ENCODE results near the gene DOCK1.

Gene DOCK1

GRCh38 chr10:127354255-127354654, 449.0 kb downstream of the DOCK1 start:
- no peaks in the 10 kb centered on the region for H3K9me3 ChIP-seq (ENCODE audit: insufficient read depth, low read depth, low read length)
- no peaks in the 10 kb centered on the region; the same call in 1 of the 2 replicates for H3K4me1 ChIP-seq (ENCODE audit: insufficient read depth, low read length)
- H3K27ac ChIP-seq (ENCODE audit: low read length), result no peak overlapping the region
- no peak overlapping the region for H3K4me3 ChIP-seq (ENCODE audit: low read length)
- H3K27me3 ChIP-seq (ENCODE audit: insufficient read depth, low read length), result no peaks in the 10 kb centered on the region
- no peaks in the 10 kb centered on the region for H3K36me3 ChIP-seq (ENCODE audit: insufficient read depth, low read depth, low read length)
- H3K9ac ChIP-seq (ENCODE audit: low read depth, low read length), result no peak overlapping the region

GRCh38 chr10:127354992-127355391, 449.8 kb downstream of the DOCK1 start:
- Histone ChIP-seq H3K9ac (ENCODE audit: low read depth, low read length) (no peak overlapping the region), H3K27ac (ENCODE audit: low read length) (no peak overlapping the region), H3K4me1 (ENCODE audit: insufficient read depth, low read length) (no peaks in the 10 kb centered on the region; the same call in 1 of the 2 replicates), H3K9me3 (ENCODE audit: insufficient read depth, low read depth, low read length) (no peaks in the 10 kb centered on the region), H3K36me3 (ENCODE audit: insufficient read depth, low read depth, low read length) (no peaks in the 10 kb centered on the region), H3K27me3 (ENCODE audit: insufficient read depth, low read length) (no peaks in the 10 kb centered on the region), H3K4me3 (ENCODE audit: low read length) (no peak overlapping the region)

- Histone ChIP-seq H3K36me3 (ENCODE audit: insufficient read depth, low read depth, low read length) (no peaks in the 10 kb centered on the region), H3K4me1 (ENCODE audit: insufficient read depth, low read length) (no peaks in the 10 kb centered on the region; the same call in 1 of the 2 replicates), H3K4me3 (ENCODE audit: low read length) (no peak overlapping the region), H3K27me3 (ENCODE audit: insufficient read depth, low read length) (no peaks in the 10 kb centered on the region), H3K9ac (ENCODE audit: low read depth, low read length) (no peak overlapping the region), H3K27ac (ENCODE audit: low read length) (no peak overlapping the region), H3K9me3 (ENCODE audit: insufficient read depth, low read depth, low read length) (no peaks in the 10 kb centered on the region)
These were observed 451.1 kb downstream of the DOCK1 start for GRCh38 chr10:127356360-127356759.

- Histone ChIP-seq H3K27me3 (ENCODE audit: insufficient read depth, low read length) (no peaks in the 10 kb centered on the region), H3K9me3 (ENCODE audit: insufficient read depth, low read depth, low read length) (no peaks in the 10 kb centered on the region), H3K27ac (ENCODE audit: low read length) (no peak overlapping the region), H3K9ac (ENCODE audit: low read depth, low read length) (no peak overlapping the region), H3K4me3 (ENCODE audit: low read length) (no peak overlapping the region), H3K4me1 (ENCODE audit: insufficient read depth, low read length) (no peaks in the 10 kb centered on the region; the same call in 1 of the 2 replicates), H3K36me3 (ENCODE audit: insufficient read depth, low read depth, low read length) (no peaks in the 10 kb centered on the region)
These were observed 452.0 kb downstream of the DOCK1 start for GRCh38 chr10:127357265-127357664.

- H3K9ac ChIP-seq (ENCODE audit: low read depth, low read length), result no peak overlapping the region
- H3K36me3 ChIP-seq (ENCODE audit: insufficient read depth, low read depth, low read length), result 0 out of 2 replicates have a peak, but pooled peaks cover 6% of the 10 kb centered on the region
- H3K27me3 ChIP-seq (ENCODE audit: insufficient read depth, low read length), result no peaks in the 10 kb centered on the region
- no peak overlapping the region for H3K4me3 ChIP-seq (ENCODE audit: low read length)
- no peaks in the 10 kb centered on the region for H3K9me3 ChIP-seq (ENCODE audit: insufficient read depth, low read depth, low read length)
- no peak overlapping the region for H3K27ac ChIP-seq (ENCODE audit: low read length)
- H3K4me1 ChIP-seq (ENCODE audit: insufficient read depth, low read length), result no peaks in the 10 kb centered on the region; the same call in 1 of the 2 replicates
These were observed 453.1 kb downstream of the DOCK1 start for GRCh38 chr10:127358337-127358736.

GRCh38 chr10:127364034-127364433, 458.8 kb downstream of the DOCK1 start:
- Histone ChIP-seq H3K9me3 (ENCODE audit: insufficient read depth, low read depth, low read length) (no peaks in the 10 kb centered on the region), H3K27ac (ENCODE audit: low read length) (no peak overlapping the region), H3K4me3 (ENCODE audit: low read length) (no peak overlapping the region), H3K4me1 (ENCODE audit: insufficient read depth, low read length) (no peaks in the 10 kb centered on the region), H3K27me3 (ENCODE audit: insufficient read depth, low read length) (no peaks in the 10 kb centered on the region), H3K36me3 (ENCODE audit: insufficient read depth, low read depth, low read length) (0 out of 2 replicates have a peak, but pooled peaks cover 6% of the 10 kb centered on the region), H3K9ac (ENCODE audit: low read depth, low read length) (no peak overlapping the region)

- Histone ChIP-seq H3K4me1 (ENCODE audit: insufficient read depth, low read length) (no peaks in the 10 kb centered on the region), H3K36me3 (ENCODE audit: insufficient read depth, low read depth, low read length) (no peaks in the 10 kb centered on the region), H3K4me3 (ENCODE audit: low read length) (no peak overlapping the region), H3K27ac (ENCODE audit: low read length) (no peak overlapping the region), H3K27me3 (ENCODE audit: insufficient read depth, low read length) (no peaks in the 10 kb centered on the region), H3K9ac (ENCODE audit: low read depth, low read length) (no peak overlapping the region), H3K9me3 (ENCODE audit: insufficient read depth, low read depth, low read length) (no peaks in the 10 kb centered on the region)
These were observed 462.9 kb downstream of the DOCK1 start for GRCh38 chr10:127368101-127368500.

- H3K27ac ChIP-seq (ENCODE audit: low read length), result no peak overlapping the region
- H3K9ac ChIP-seq (ENCODE audit: low read depth, low read length), result no peak overlapping the region
- no peak overlapping the region for H3K4me3 ChIP-seq (ENCODE audit: low read length)
- peaks cover 4% of the 10 kb centered on the region; the same call in 1 of the 2 replicates for H3K36me3 ChIP-seq (ENCODE audit: insufficient read depth, low read depth, low read length)
- no peaks in the 10 kb centered on the region for H3K4me1 ChIP-seq (ENCODE audit: insufficient read depth, low read length)
- H3K27me3 ChIP-seq (ENCODE audit: insufficient read depth, low read length), result no peaks in the 10 kb centered on the region
- no peaks in the 10 kb centered on the region for H3K9me3 ChIP-seq (ENCODE audit: insufficient read depth, low read depth, low read length)
These were observed 463.7 kb downstream of the DOCK1 start for GRCh38 chr10:127368929-127369328.

GRCh38 chr10:127370601-127371000, 465.4 kb downstream of the DOCK1 start:
- Histone ChIP-seq H3K27ac (ENCODE audit: low read length) (no peak overlapping the region), H3K36me3 (ENCODE audit: insufficient read depth, low read depth, low read length) (peaks cover 13% of the 10 kb centered on the region), H3K27me3 (ENCODE audit: insufficient read depth, low read length) (no peaks in the 10 kb centered on the region), H3K4me3 (ENCODE audit: low read length) (no peak overlapping the region), H3K4me1 (ENCODE audit: insufficient read depth, low read length) (no peaks in the 10 kb centered on the region), H3K9ac (ENCODE audit: low read depth, low read length) (no peak overlapping the region), H3K9me3 (ENCODE audit: insufficient read depth, low read depth, low read length) (no peaks in the 10 kb centered on the region)

GRCh38 chr10:127372361-127372760, 467.1 kb downstream of the DOCK1 start:
- H3K27ac ChIP-seq (ENCODE audit: low read length), result no peak overlapping the region
- no peak overlapping the region for H3K9ac ChIP-seq (ENCODE audit: low read depth, low read length)
- H3K4me1 ChIP-seq (ENCODE audit: insufficient read depth, low read length), result no peaks in the 10 kb centered on the region
- no peak overlapping the region for H3K4me3 ChIP-seq (ENCODE audit: low read length)
- no peaks in the 10 kb centered on the region for H3K9me3 ChIP-seq (ENCODE audit: insufficient read depth, low read depth, low read length)
- peaks cover 13% of the 10 kb centered on the region for H3K36me3 ChIP-seq (ENCODE audit: insufficient read depth, low read depth, low read length)
- no peaks in the 10 kb centered on the region for H3K27me3 ChIP-seq (ENCODE audit: insufficient read depth, low read length)

GRCh38 chr10:127374074-127374680, 468.9 kb downstream of the DOCK1 start:
- no peaks in the 10 kb centered on the region for H3K27me3 ChIP-seq (ENCODE audit: insufficient read depth, low read length)
- no peak overlapping the region for H3K9ac ChIP-seq (ENCODE audit: low read depth, low read length)
- no peak overlapping the region for H3K27ac ChIP-seq (ENCODE audit: low read length)
- H3K36me3 ChIP-seq (ENCODE audit: insufficient read depth, low read depth, low read length), result peaks cover 13% of the 10 kb centered on the region
- H3K4me3 ChIP-seq (ENCODE audit: low read length), result no peak overlapping the region
- no peaks in the 10 kb centered on the region for H3K9me3 ChIP-seq (ENCODE audit: insufficient read depth, low read depth, low read length)
- no peaks in the 10 kb centered on the region for H3K4me1 ChIP-seq (ENCODE audit: insufficient read depth, low read length)

GRCh38 chr10:127374901-127375300, 469.7 kb downstream of the DOCK1 start:
- no peak overlapping the region for H3K9ac ChIP-seq (ENCODE audit: low read depth, low read length)
- H3K27me3 ChIP-seq (ENCODE audit: insufficient read depth, low read length), result no peaks in the 10 kb centered on the region
- no peaks in the 10 kb centered on the region for H3K9me3 ChIP-seq (ENCODE audit: insufficient read depth, low read depth, low read length)
- H3K4me3 ChIP-seq (ENCODE audit: low read length), result no peak overlapping the region
- no peaks in the 10 kb centered on the region for H3K4me1 ChIP-seq (ENCODE audit: insufficient read depth, low read length)
- peaks cover 13% of the 10 kb centered on the region for H3K36me3 ChIP-seq (ENCODE audit: insufficient read depth, low read depth, low read length)
- H3K27ac ChIP-seq (ENCODE audit: low read length), result no peak overlapping the region

All from iPS-20b (cell line).